Ectodermal cell (in vitro differentiated cells): Measurements from ENCODE around the gene NCAPD3.
"Not testable (repeated sequence)": the region's sequence is repeated elsewhere in the genome, so short reads cannot be mapped to it uniquely, and the experiment has no call there.

Experiments used
- H3K27ac ChIP-seq: 2 replicates; pipeline ENCODE4 v1.7.0; 2013; ENCODE audit warnings: mild to moderate bottlenecking, low read depth, low read length; ENCODE audit not compliant: insufficient read depth, poor library complexity, severe bottlenecking
- H3K27me3 ChIP-seq: 2 replicates; pipeline ENCODE4 v1.7.0; 2013; ENCODE audit warnings: mild to moderate bottlenecking, low read length; ENCODE audit not compliant: insufficient read depth, control insufficient read depth, poor library complexity, severe bottlenecking
- H3K36me3 ChIP-seq: one replicate; pipeline ENCODE4 v1.7.0; 2013; ENCODE audit warnings: low read length; ENCODE audit not compliant: control insufficient read depth, insufficient read depth
- H3K4me1 ChIP-seq: one replicate; pipeline ENCODE4 v1.7.0; 2013; ENCODE audit warnings: low read length; ENCODE audit not compliant: control insufficient read depth, insufficient read depth
- H3K4me3 ChIP-seq: 2 replicates; pipeline ENCODE4 v1.7.0; 2013; ENCODE audit warnings: low read depth, low read length, control low read depth; ENCODE audit not compliant: insufficient read depth
- H3K9me3 ChIP-seq: 2 replicates; pipeline ENCODE4 v1.7.0; 2013; ENCODE audit warnings: mild to moderate bottlenecking, low read length, moderate library complexity; ENCODE audit not compliant: control insufficient read depth
- WGBS, 2 experiments: methylation state at CpG; one replicate each; pipeline ENCODE4 v1.1.7; 2013; ENCODE audit warnings: missing lambda C conversion rate in 2 of 2; 5-methylcytosine and 5-hydroxymethylcytosine counted together

NCAPD3 gene

DNA sequence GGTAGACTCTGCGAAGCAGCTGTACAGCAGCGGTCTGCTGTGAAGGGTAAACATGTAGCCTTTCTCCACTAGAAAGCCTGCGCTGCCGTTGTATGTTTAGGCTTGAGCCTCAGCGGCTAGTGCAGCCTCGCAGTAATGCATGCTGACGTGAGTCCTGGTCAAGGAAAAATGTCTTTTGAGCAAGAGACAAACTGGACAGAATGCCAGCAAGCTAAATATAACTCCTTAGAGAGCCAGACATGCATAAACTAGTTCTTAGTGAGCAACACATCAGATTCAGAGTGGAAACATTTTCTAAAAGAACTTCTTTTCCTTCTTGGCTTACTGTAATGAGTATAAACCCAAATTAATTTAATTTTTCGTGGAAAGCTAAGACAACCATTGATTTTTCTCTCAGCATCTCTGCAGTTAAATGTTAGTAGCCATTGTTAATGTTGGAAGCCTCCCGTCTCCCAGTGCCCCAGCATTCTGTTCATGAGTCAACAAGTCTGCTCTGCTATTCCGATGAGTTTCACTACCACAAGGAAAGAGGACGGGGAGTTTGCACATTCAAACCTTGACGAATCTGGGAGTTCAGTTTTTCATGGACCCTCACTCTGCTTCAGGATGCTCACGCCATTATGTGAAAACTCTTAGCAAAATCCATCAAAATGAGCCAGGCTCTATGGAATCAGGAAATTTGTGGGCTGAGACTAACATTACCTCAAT is 103.5 kb downstream of the NCAPD3 start:
- Histone ChIP-seq H3K27ac (no peak overlapping the region), H3K4me3 (no peak overlapping the region)

DNA sequence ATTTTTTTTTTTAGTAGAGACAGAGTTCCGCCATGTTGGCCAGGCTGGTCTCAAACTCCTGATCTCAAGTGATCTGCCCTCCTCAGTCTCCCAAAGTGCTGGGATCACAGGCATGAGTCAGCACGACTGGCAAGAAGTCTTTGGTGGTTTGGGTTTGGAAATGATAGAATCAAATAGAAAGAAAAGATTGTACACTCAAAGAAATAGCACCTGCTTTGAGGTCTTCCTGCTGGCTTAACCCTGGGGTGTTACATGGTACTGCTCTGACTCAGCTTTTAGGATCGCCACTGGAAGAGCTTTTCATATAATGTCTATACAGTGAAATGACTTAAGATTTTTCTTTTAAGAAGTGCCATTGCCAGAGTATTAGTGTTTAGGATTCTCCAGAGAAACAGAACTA is 104.7 kb downstream of the NCAPD3 start:
- Histone ChIP-seq H3K27me3 (peaks cover 7% of the 10 kb centered on the region), H3K4me3 (no peak overlapping the region), H3K27ac (no peak overlapping the region), H3K36me3 (no peaks in the 10 kb centered on the region), H3K4me1 (no peaks in the 10 kb centered on the region), H3K9me3 (no peaks in the 10 kb centered on the region)
- WGBS, 2 experiments: 79 to 87% methylated on average over 3 of the region's 3 CpGs

More for the DNA sequence above, 103.5 kb downstream of the NCAPD3 start:
- no peaks in the 10 kb centered on the region for H3K4me1 ChIP-seq
- 89 to 92% methylated on average over 13 of the region's 13 CpGs for WGBS, 2 experiments
- no peaks in the 10 kb centered on the region for H3K9me3 ChIP-seq
- no peaks in the 10 kb centered on the region for H3K36me3 ChIP-seq
- peaks cover 16% of the 10 kb centered on the region for H3K27me3 ChIP-seq

DNA sequence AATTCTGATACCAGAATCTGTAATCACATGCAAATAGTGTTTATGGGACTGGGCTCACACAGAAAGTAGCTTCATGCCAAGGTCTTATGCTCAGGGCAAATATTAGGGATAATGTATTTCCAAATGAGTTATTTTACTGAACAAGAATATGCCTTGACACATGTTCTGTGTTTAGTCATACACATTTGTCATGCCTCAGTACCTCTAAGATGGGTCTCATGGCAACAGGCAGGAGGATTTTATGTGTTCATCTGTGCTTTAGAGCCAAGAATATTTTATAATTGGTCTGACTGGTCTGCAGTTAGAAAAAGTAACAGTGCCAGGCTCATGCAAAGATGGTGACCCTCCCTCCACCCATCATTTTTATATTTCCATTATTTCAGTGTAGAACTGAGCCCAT is 105.8 kb downstream of the NCAPD3 start:
- no peak overlapping the region for H3K4me3 ChIP-seq
- no peaks in the 10 kb centered on the region for H3K27me3 ChIP-seq
- H3K9me3 ChIP-seq: no peaks in the 10 kb centered on the region
- no peaks in the 10 kb centered on the region for H3K4me1 ChIP-seq
- H3K36me3 ChIP-seq: no peaks in the 10 kb centered on the region
- H3K27ac ChIP-seq: no peak overlapping the region

- WGBS, 2 experiments: 100% methylated on average over 1 of the region's 1 CpG
- Histone ChIP-seq H3K9me3 (no peaks in the 10 kb centered on the region), H3K36me3 (no peaks in the 10 kb centered on the region), H3K27ac (no peak overlapping the region), H3K4me1 (no peaks in the 10 kb centered on the region), H3K4me3 (no peak overlapping the region), H3K27me3 (no peaks in the 10 kb centered on the region)
Measured at GRCh38 chr11:134116210-134116609, 107.6 kb downstream of the NCAPD3 start.

GRCh38 chr11:134113787-134114186 is 110.0 kb downstream of the NCAPD3 start:
- not testable (repeated sequence) for H3K27me3 ChIP-seq, H3K27ac ChIP-seq, H3K36me3 ChIP-seq, H3K4me1 ChIP-seq, H3K4me3 ChIP-seq, H3K9me3 ChIP-seq
- WGBS, 2 experiments: 87 to 100% methylated on average over 1 of the region's 1 CpG

DNA sequence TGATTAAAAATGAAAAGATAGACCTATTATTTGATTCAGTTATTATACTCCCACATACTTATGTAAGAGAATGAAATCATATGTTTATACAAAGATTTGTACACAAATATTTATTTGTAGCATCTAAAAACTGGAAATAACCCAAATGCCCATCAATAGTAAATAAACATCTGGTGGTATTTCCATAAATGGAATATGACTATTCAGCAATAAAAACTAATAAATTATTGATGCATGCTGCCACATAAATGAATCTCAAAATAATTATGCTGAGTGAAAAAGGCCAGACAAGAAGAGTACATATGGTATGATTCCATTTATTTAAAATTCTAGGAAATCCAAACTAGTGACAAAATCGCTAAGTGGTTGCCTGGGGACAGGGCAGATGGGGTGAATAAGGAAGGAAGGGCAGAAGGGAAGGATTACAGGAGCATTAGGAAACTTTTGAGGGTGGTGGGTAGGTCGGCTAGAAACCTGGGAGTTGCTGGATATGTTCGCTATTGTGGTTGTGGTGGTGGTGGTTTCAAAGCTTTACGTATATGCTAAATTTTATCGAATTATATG is 113.4 kb downstream of the NCAPD3 start:
- H3K4me1 ChIP-seq: no peaks in the 10 kb centered on the region
- H3K9me3 ChIP-seq: no peaks in the 10 kb centered on the region
- no peak overlapping the region for H3K27ac ChIP-seq
- no peaks in the 10 kb centered on the region for H3K27me3 ChIP-seq
- WGBS, 2 experiments: 95 to 96% methylated on average over 3 to 5 of the region's 5 CpGs
- H3K4me3 ChIP-seq: no peak overlapping the region
- no peaks in the 10 kb centered on the region for H3K36me3 ChIP-seq
